NCI-H748 (cell line): ENCODE measurements around the gene FAM186B.

ENCODE experiments used
- DNase-seq: peaks from one replicate; lab custom pipeline; 2025; ENCODE audit not compliant: unreplicated experiment; lab: John Stamatoyannopoulos, UW

Gene FAM186B

GRCh38 chr12:49539406-49540228 lies 65.8 kb downstream of the FAM186B start:
- DNase-seq, result peak; percentile 45

GRCh38 chr12:49538510-49539403 lies 66.7 kb downstream of the FAM186B start, which contains the start of gene KCNH3:
TSS of gene KCNH3 (plus strand) at chr12:49539030. CDS start at chr12:49539417, 387 bp downstream.
- DNase-seq, result peak; percentile 93

- peak; percentile 64 for DNase-seq
Observed at GRCh38 chr12:49537752-49538509, 67.5 kb downstream of the FAM186B start.
